SU-DHL-6 (cell line): Measurements from ENCODE around the gene PTPRN2.

Experiments
- H2AFZ ChIP-seq: fragments of 200-600 bp; sonication (generic); 2 replicates; pipeline ENCODE4 v1.6.1; 2014; ENCODE audit warnings: low read depth, mild to moderate bottlenecking, moderate library complexity, mixed read lengths, antibody characterized with exemption, low read length; ENCODE audit not compliant: severe bottlenecking
- H3F3A ChIP-seq: fragments of 200-600 bp; shearing (Covaris generic); 2 replicates; pipeline ENCODE4 v1.6.0; 2016; ENCODE audit warnings: antibody characterized with exemption, mild to moderate bottlenecking; ENCODE audit not compliant: insufficient read depth
- H3K27ac ChIP-seq: fragments of 200-600 bp; sonication (generic); 2 replicates; pipeline ENCODE4 v1.5.1; 2016; ENCODE audit warnings: low read depth, mild to moderate bottlenecking, low read length, moderate library complexity, mixed read lengths
- H3K27me3 ChIP-seq: fragments of 200-600 bp; sonication (generic), shearing (Covaris generic); 2 replicates; pipeline ENCODE4 v1.6.0; 2014; ENCODE audit warnings: mild to moderate bottlenecking, low read length
- H3K36me3 ChIP-seq: fragments of 200-600 bp; sonication (generic); 2 replicates; pipeline ENCODE4 v1.6.1; 2014; ENCODE audit warnings: mild to moderate bottlenecking, low read length, mixed read lengths
- H3K4me2 ChIP-seq: fragments of 300-600, 200-600 bp; shearing (Covaris generic), sonication (generic); 2 replicates; pipeline ENCODE4 v1.6.0; 2014; ENCODE audit warnings: low read length, low read depth, mild to moderate bottlenecking; ENCODE audit not compliant: poor library complexity, severe bottlenecking
- H3K4me3 ChIP-seq: fragments of 200-600 bp; sonication (generic); 2 replicates; pipeline ENCODE4 v1.5.1; 2014; ENCODE audit warnings: antibody characterized with exemption, low read length, mild to moderate bottlenecking, mixed read lengths; ENCODE audit not compliant: insufficient read depth, poor library complexity, severe bottlenecking
- H3K79me2 ChIP-seq: fragments of 200-600 bp; sonication (generic); 2 replicates; pipeline ENCODE4 v1.6.1; 2014; ENCODE audit warnings: mild to moderate bottlenecking, low read length, moderate library complexity; ENCODE audit not compliant: insufficient read depth
- H3K9ac ChIP-seq: fragments of 200-600 bp; sonication (generic); 2 replicates; pipeline ENCODE4 v1.7.0; 2014; ENCODE audit warnings: mild to moderate bottlenecking, low read length
- H3K9me2 ChIP-seq: fragments of 200-600 bp; sonication (generic); replicated peaks from 2 replicates; pipeline ENCODE4 v1.6.1; 2014; ENCODE audit warnings: low read length; ENCODE audit not compliant: insufficient read depth
- H3K9me3 ChIP-seq: fragments of 200-600 bp; sonication (generic); 2 replicates; pipeline ENCODE4 v1.6.1; 2014; ENCODE audit warnings: low read length, mixed read lengths; ENCODE audit not compliant: insufficient read depth
- H4K20me1 ChIP-seq: fragments of 200-600 bp; sonication (generic); 2 replicates; pipeline ENCODE4 v1.6.1; 2014; ENCODE audit warnings: low read depth, mild to moderate bottlenecking, antibody characterized with exemption, low read length, moderate library complexity, mixed read lengths
- CTCF ChIP-seq: fragments of 200-600 bp; sonication (generic); IDR thresholded peaks from one replicate; pipeline ENCODE4 v1.5.1; 2017; ENCODE audit warnings: antibody characterized with exemption, mild to moderate bottlenecking, low read length, moderate library complexity; ENCODE audit not compliant: insufficient read depth, poor library complexity, severe bottlenecking
- EZH2phosphoT487 ChIP-seq: fragments of 200-600 bp; sonication (generic), shearing (Covaris generic); conservative IDR thresholded peaks from 2 replicates; pipeline ENCODE4 v1.6.1; 2018; ENCODE audit warnings: mild to moderate bottlenecking, antibody characterized with exemption, low read length, moderate library complexity, mixed read lengths

The PTPRN2 gene

GRCh38 chr7:158033196-158033595 lies 554.4 kb downstream of the PTPRN2 start:
- H3K9me2 ChIP-seq, result no peaks in the 10 kb centered on the region
- H4K20me1 ChIP-seq, result no peaks in the 10 kb centered on the region
- H2AFZ ChIP-seq, result no peak overlapping the region
- no peaks in the 10 kb centered on the region for H3F3A ChIP-seq
- no peak overlapping the region for H3K4me3 ChIP-seq
- no peaks in the 10 kb centered on the region for H3K9me3 ChIP-seq
- TF ChIP-seq EZH2phosphoT487 (no peak), CTCF (no peak)
- H3K9ac ChIP-seq, result no peak overlapping the region
- no peak overlapping the region for H3K4me2 ChIP-seq
- H3K27ac ChIP-seq, result no peak overlapping the region
- H3K36me3 ChIP-seq, result no peaks in the 10 kb centered on the region
- no peaks in the 10 kb centered on the region for H3K79me2 ChIP-seq
- no peaks in the 10 kb centered on the region for H3K27me3 ChIP-seq

GRCh38 chr7:158032561-158033115 lies 555.0 kb downstream of the PTPRN2 start:
- H3K27me3 ChIP-seq, result no peaks in the 10 kb centered on the region
- no peak overlapping the region for H3K9ac ChIP-seq
- no peaks in the 10 kb centered on the region for H3K36me3 ChIP-seq
- H3K79me2 ChIP-seq, result no peaks in the 10 kb centered on the region
- H2AFZ ChIP-seq, result no peak overlapping the region
- no peaks in the 10 kb centered on the region for H3F3A ChIP-seq
- no peak overlapping the region for H3K4me3 ChIP-seq
- H4K20me1 ChIP-seq, result no peaks in the 10 kb centered on the region
- H3K9me2 ChIP-seq, result no peaks in the 10 kb centered on the region
- no peak overlapping the region for H3K27ac ChIP-seq
- no peak overlapping the region for H3K4me2 ChIP-seq
- no peaks in the 10 kb centered on the region for H3K9me3 ChIP-seq
- TF ChIP-seq CTCF (no peak), EZH2phosphoT487 (no peak)

GRCh38 chr7:158031867-158032308 lies 555.7 kb downstream of the PTPRN2 start:
- TF ChIP-seq CTCF (no peak), EZH2phosphoT487 (no peak)
- H3K9me3 ChIP-seq, result no peaks in the 10 kb centered on the region
- no peak overlapping the region for H2AFZ ChIP-seq
- H3K4me2 ChIP-seq, result no peak overlapping the region
- no peaks in the 10 kb centered on the region for H3K9me2 ChIP-seq
- no peak overlapping the region for H3K9ac ChIP-seq
- no peaks in the 10 kb centered on the region for H3F3A ChIP-seq
- no peak overlapping the region for H3K4me3 ChIP-seq
- H3K27ac ChIP-seq, result no peak overlapping the region
- H3K79me2 ChIP-seq, result no peaks in the 10 kb centered on the region
- no peaks in the 10 kb centered on the region for H3K27me3 ChIP-seq
- H3K36me3 ChIP-seq, result no peaks in the 10 kb centered on the region
- no peaks in the 10 kb centered on the region for H4K20me1 ChIP-seq

GRCh38 chr7:158030566-158030965 lies 557.1 kb downstream of the PTPRN2 start:
- Histone ChIP-seq H3K4me3 (no peak overlapping the region), H4K20me1 (no peaks in the 10 kb centered on the region), H2AFZ (no peak overlapping the region), H3K9ac (no peak overlapping the region), H3K27ac (no peak overlapping the region), H3F3A (no peaks in the 10 kb centered on the region), H3K36me3 (no peaks in the 10 kb centered on the region), H3K4me2 (no peak overlapping the region), H3K9me3 (no peaks in the 10 kb centered on the region), H3K27me3 (no peaks in the 10 kb centered on the region), H3K79me2 (no peaks in the 10 kb centered on the region), H3K9me2 (no peaks in the 10 kb centered on the region)
- TF ChIP-seq CTCF (no peak), EZH2phosphoT487 (no peak)
